GM12878 (cell line): ENCODE results near the gene CCDC74A. TPM values are rescaled to one million over a fixed set of nuclear protein-coding genes. Genes with fewer than 3 reads are reported as not detected.
"Not testable (repeated sequence)": the region's sequence is repeated elsewhere in the genome, so short reads cannot be mapped to it uniquely, and the experiment has no call there.

Source experiments
- ATAC-seq: fragments of 200-7000 bp; cut with Tn5 transposase; 3 replicates; pipeline ENCODE4 v1.9.1; 2020; ENCODE audit warnings: mild to moderate bottlenecking, moderate library complexity
- BruUV-seq: library from RNA; stranded (reverse); fragments of 400-500 nt; replicated peaks from 2 replicates; lab custom pipeline; 2021; lab: Mats Ljungman, UMichigan
- CTCF ChIA-PET: fragments of 300-600 bp; sonication (Branson Sonifier 250); formaldehyde crosslinking; extraction: SDS; loops from one replicate; lab custom pipeline; 2021; ENCODE audit warnings: inconsistent platforms; lab: Yijun Ruan, JAX
- POLR2A ChIA-PET: fragments of 350-600 bp; formaldehyde crosslinking; extraction: SDS; loops from one replicate; lab custom pipeline; 2021; ENCODE audit warnings: inconsistent platforms; lab: Charles Lee
- RAD21 ChIA-PET: fragments of 300-600 bp; sonication (Branson Sonifier 250); formaldehyde crosslinking; loops from one replicate; lab custom pipeline; 2023; ENCODE audit warnings: antibody characterized with exemption; ENCODE audit not compliant: unreplicated experiment; lab: Charles Lee
- SMC1A ChIA-PET: fragments of 300-600 bp; sonication (Branson Sonifier 250); formaldehyde crosslinking; loops from one replicate; lab custom pipeline; 2023; ENCODE audit not compliant: unreplicated experiment, uncharacterized antibody; lab: Charles Lee
- DNase-seq: peaks from one replicate; pipeline ENCODE4 v3.0.0-alpha.2; 2011; ENCODE audit warnings: low read depth, low spot score
- FAIRE-seq: peaks from 3 replicates; lab custom pipeline; 2011; peaks lifted over from hg19 to GRCh38; lab: Jason Lieb, UNC
- H2AFZ ChIP-seq: 2 replicates; pipeline ENCODE4 v1.6.0; 2011; ENCODE audit warnings: low read depth, low read length, control low read depth; ENCODE audit not compliant: control insufficient read depth
- H3K27ac ChIP-seq: 2 replicates; pipeline ENCODE4 v1.5.1; 2011; ENCODE audit warnings: control low read depth; ENCODE audit not compliant: control insufficient read depth, insufficient read depth
- H3K27me3 ChIP-seq, 2 experiments: replicated peaks in 1 of 2; 2 replicates each; pipeline versions ENCODE4 v1.6.0 to v1.6.1; 2011; ENCODE audit warnings: low read length in 1 of 2; ENCODE audit not compliant: control insufficient read depth in 2 of 2, insufficient read depth in 2 of 2
- H3K36me3 ChIP-seq, 2 experiments: 2 replicates each; pipeline ENCODE4 v1.5.1; 2011; ENCODE audit warnings: low read length in 1 of 2; ENCODE audit not compliant: control insufficient read depth in 2 of 2, insufficient read depth in 2 of 2
- H3K4me1 ChIP-seq: 2 replicates; pipeline ENCODE4 v1.6.1; 2011; ENCODE audit warnings: mild to moderate bottlenecking, low read length, moderate library complexity, mixed read lengths; ENCODE audit not compliant: control insufficient read depth, insufficient read depth
- H3K4me2 ChIP-seq: 2 replicates; pipeline ENCODE4 v1.6.0; 2011; ENCODE audit warnings: control low read depth; ENCODE audit not compliant: control insufficient read depth, insufficient read depth
- H3K4me3 ChIP-seq: fragments of 200-600 bp; sonication (generic); 2 replicates; pipeline ENCODE4 v1.5.1; 2016
- H3K79me2 ChIP-seq: 2 replicates; pipeline ENCODE4 v1.6.0; 2011; ENCODE audit warnings: low read length; ENCODE audit not compliant: control insufficient read depth, insufficient read depth
- H3K9ac ChIP-seq: 2 replicates; pipeline ENCODE4 v1.8.0; 2011; ENCODE audit warnings: low read length, control low read depth, mixed read lengths; ENCODE audit not compliant: control insufficient read depth, insufficient read depth
- H3K9me3 ChIP-seq: replicated peaks from 3 replicates; pipeline ENCODE4 v1.5.1; 2011; ENCODE audit warnings: mild to moderate bottlenecking, low read length; ENCODE audit not compliant: control insufficient read depth, insufficient read depth
- H4K20me1 ChIP-seq: 2 replicates; pipeline ENCODE4 v1.6.0; 2011; ENCODE audit not compliant: control insufficient read depth, insufficient read depth
- ASH2L ChIP-seq: fragments of 300-600, 200-600 bp; sonication (generic); IDR thresholded peaks from 2 replicates; pipeline ENCODE4 v1.6.1; 2017; ENCODE audit warnings: low read depth, mild to moderate bottlenecking, borderline replicate concordance
- USF2 ChIP-seq: IDR thresholded peaks from 2 replicates; pipeline ENCODE4 v1.6.1; 2011; ENCODE audit warnings: low read depth, low read length, improper control_type of control experiment, borderline replicate concordance
- WGBS: methylation state at CpG from one replicate; pipeline ENCODE4 v1.1.6; 2016; ENCODE audit warnings: low lambda C conversion rate; ENCODE audit not compliant: insufficient replicate concordance, insufficient coverage; ENCODE audit errors: missing lambda C conversion rate; 5-methylcytosine and 5-hydroxymethylcytosine counted together
- in situ Hi-C: fragments of 300-500 bp; cut with MboI; formaldehyde crosslinking; loops from 9 replicates; pipeline ENCODE4 v1.14.3; 2018; ENCODE audit warnings: mixed read lengths
- intact Hi-C: fragments of 100-400 bp; cut with micrococcal nuclease; formaldehyde crosslinking; loops from one replicate; pipeline ENCODE4 v1.14.2; 2022; ENCODE audit not compliant: unreplicated experiment
- polyA plus RNA-seq, 11 experiments: library from polyadenylated mRNA; depleted of rRNA in 4 of 11; unstranded in 6 of 11; stranded (reverse) in 5 of 11; fragments of >200 nt; fragmentation: Nextera tagmentation in 4 of 11; fragmentation: Illumina TruSeq in 1 of 11; extraction: Ambion mirVana in 4 of 11; extraction: Trizol in 1 of 11; gene quantifications; 1 replicate in 1 of 11; 2 replicates in 10 of 11; pipeline versions ENCODE4 v1.2.1 to v1.2.3, GENCODE V29; 2011 to 2016; ENCODE audit warnings: inconsistent platforms in 2 of 11, missing spikeins in 2 of 11, low read depth in 1 of 11
- total RNA-seq, 4 experiments: library from RNA; depleted of rRNA in 3 of 4; stranded (reverse); fragments of >200 nt in 3 of 4; fragmentation: Illumina TruSeq in 1 of 4; extraction: Trizol in 1 of 4; gene quantifications; 2 replicates each; pipeline versions ENCODE4 v1.2.1 to v1.2.3, GENCODE V29; 2013 to 2021
- TF ChIP-seq, protein P1 (sequence below): fragments of 450-650 bp; IDR thresholded peaks from 2 replicates; pipeline ENCODE4 v1.6.1; 2014; ENCODE audit warnings: mild to moderate bottlenecking

The CCDC74A gene
- total and polyA plus RNA-seq, 10 of the 15 experiments (the other 5 are each of a cell fraction or from before 2014, with no cell fraction given): 14.3 to 133 (median 64.2) TPM

- peak overlapping the region; percentile 86 for H3K27ac ChIP-seq
- peak overlapping the region; percentile 41 for H2AFZ ChIP-seq
- RAD21 ChIA-PET: interaction anchor here (0.7 to 1.7 kb wide), 4 partner anchors 17 to 801 kb away, joined by 3 to 7 read pairs (median 3); no protein-coding TSS in a partner anchor
- no peak for FAIRE-seq
- intact Hi-C loops: loop anchor here (2.0 to 10.0 kb wide), 4 partner anchors 33 to 399 kb away; partner anchors contain the start of genes CCDC74A and FAM168B
- TF ChIP-seq USF2: no peak
- TF ChIP-seq, protein P1, sequence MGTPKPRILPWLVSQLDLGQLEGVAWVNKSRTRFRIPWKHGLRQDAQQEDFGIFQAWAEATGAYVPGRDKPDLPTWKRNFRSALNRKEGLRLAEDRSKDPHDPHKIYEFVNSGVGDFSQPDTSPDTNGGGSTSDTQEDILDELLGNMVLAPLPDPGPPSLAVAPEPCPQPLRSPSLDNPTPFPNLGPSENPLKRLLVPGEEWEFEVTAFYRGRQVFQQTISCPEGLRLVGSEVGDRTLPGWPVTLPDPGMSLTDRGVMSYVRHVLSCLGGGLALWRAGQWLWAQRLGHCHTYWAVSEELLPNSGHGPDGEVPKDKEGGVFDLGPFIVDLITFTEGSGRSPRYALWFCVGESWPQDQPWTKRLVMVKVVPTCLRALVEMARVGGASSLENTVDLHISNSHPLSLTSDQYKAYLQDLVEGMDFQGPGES: no peak
- 0 out of 2 replicates have a peak, but pooled peaks have one; percentile 33 for TF ChIP-seq ASH2L
- TF ChIP-seq, all 136 proteins: peak for 1
- peaks cover 75% of the 10 kb centered on the region for H3K79me2 ChIP-seq
- peak overlapping the region; percentile 90 for H3K4me3 ChIP-seq
- H3K27me3 ChIP-seq: no peaks in the 10 kb centered on the region
- under 1% methylated on average over 39 of the region's 40 CpGs for WGBS
- peak; percentile 28 for ATAC-seq
- TSS peak; percentile 79 for BruUV-seq
- H3K9ac ChIP-seq: peak overlapping the region; percentile 84
- ChIA-PET POLR2A (interaction anchor here (1.5 kb wide), 1 partner anchor 336 kb away, joined by 3 read pairs; no protein-coding TSS in a partner anchor), CTCF (interaction anchor here (0.6 to 3.8 kb wide), 9 partner anchors 12 to 188 kb away, joined by 3 to 25 read pairs (median 3); partner anchors contain the start of gene CCDC74A), SMC1A (interaction anchor here (0.9 to 1.7 kb wide), 4 partner anchors 10 to 85 kb away, joined by 3 to 4 read pairs (median 3); no protein-coding TSS in a partner anchor)
- H3K4me1 ChIP-seq: peaks cover 14% of the 10 kb centered on the region
- no peak for DNase-seq
- H3K36me3 ChIP-seq: peaks cover 0 to 1% of the 10 kb centered on the region in 2 experiments; a peak in 3 of 4 replicates
- no peaks in the 10 kb centered on the region for H4K20me1 ChIP-seq
- peak overlapping the region; percentile 72 for H3K4me2 ChIP-seq
- no peaks in the 10 kb centered on the region for H3K9me3 ChIP-seq
- in situ Hi-C loops: no loop called here
Observed at GRCh38 chr2:131493199-131493968, 34.3 kb upstream of the CCDC74A start.

DNA sequence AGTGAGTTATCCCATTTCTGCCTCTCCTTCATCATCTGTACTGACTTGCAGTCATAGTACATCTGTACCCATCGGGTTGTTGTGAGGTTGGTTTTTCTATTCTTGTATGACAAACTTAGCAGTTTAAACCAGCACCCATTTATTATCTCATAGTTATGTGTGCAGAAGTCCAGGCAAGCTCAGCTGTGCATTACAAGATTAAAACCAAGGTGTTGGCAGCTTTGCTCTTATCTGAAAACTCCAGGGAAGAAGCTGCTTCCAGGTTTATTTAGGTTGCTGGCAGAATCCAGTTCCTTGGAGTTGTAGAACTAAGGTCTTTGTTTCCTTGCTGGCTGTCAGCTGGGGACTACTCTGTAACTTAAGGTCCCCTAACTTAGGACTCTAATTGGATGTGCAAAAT is 32.2 kb upstream of the CCDC74A start:
- POLR2A ChIA-PET, ATAC-seq, FAIRE-seq, H3K27me3 ChIP-seq, in situ Hi-C loops, DNase-seq, H3K9ac ChIP-seq, H4K20me1 ChIP-seq, H2AFZ ChIP-seq, H3K36me3 ChIP-seq, SMC1A ChIA-PET, H3K9me3 ChIP-seq: not testable (repeated sequence)
- 96% methylated on average over 1 of the region's 1 CpG for WGBS
- peaks cover 66% of the 10 kb centered on the region for H3K79me2 ChIP-seq
- peaks cover 12% of the 10 kb centered on the region for H3K4me1 ChIP-seq
- ChIA-PET CTCF (interaction anchor here (1.3 kb wide), 1 partner anchor 342 kb away, joined by 3 read pairs; no protein-coding TSS in a partner anchor), RAD21 (interaction anchor here (1.2 kb wide), 1 partner anchor 177 kb away, joined by 3 read pairs; no protein-coding TSS in a partner anchor)
- intact Hi-C loops: loop anchor here (10.0 kb wide), 1 partner anchor 401 kb away; the partner anchor contains the start of gene FAM168B
- H3K4me3 ChIP-seq: peak overlapping the region; percentile 13; the same call in 1 of the 2 replicates
- BruUV-seq: TSS peak; percentile 20
- peak overlapping the region; percentile 6; the same call in 1 of the 2 replicates for H3K27ac ChIP-seq
- peak overlapping the region; percentile 48; the same call in 1 of the 2 replicates for H3K4me2 ChIP-seq
